ENCODE results near the gene ALPP.
A peak's percentile ranks its signal among the peaks of the same experiment; 100 is the strongest.
"Not testable (repeated sequence)": the region's sequence is repeated elsewhere in the genome, so short reads cannot be mapped to it uniquely, and the experiment has no call there.

Gene ALPP

DNA sequence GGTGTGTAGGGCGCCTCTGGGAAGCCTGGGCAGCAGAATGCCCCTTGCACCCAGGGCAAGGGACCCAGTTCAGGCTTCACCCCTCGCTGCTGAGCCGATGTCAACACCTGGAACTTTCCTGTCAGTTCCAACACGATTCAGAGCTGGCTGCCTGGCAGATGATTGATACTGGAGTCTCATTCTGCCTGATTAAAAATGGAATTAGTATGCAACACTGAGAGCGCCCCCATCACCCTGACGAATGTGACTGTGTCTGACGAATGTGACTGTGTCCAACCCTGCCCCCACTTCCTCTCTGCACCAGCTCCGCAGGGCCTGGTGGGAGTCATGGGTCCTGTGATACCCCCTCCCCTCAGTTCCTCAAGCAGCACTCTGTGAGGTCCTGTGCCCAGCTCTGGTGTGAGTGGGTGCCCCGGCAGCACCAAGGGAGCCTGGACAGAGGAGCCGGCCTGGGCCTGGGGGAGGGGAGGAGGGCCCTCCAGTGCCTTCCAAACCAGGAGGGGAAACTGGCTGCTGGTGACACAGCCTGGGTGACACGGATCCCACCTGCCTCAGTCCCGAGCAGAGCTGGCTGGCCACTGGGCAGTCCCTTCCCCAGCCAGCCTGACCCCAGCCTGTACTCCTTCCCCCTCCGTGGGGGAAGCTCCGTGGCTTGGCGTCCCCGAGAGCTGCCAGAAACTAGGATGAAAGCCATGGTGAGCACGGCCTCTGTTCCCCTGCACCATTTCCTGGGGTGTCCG lies 41.4 kb upstream of the ALPP start:
- no peaks in the 10 kb centered on the region for H3K36me3 Mint-ChIP-seq
- peak overlapping the region; percentile 49 for H3K27ac Mint-ChIP-seq
- H3K4me1 Mint-ChIP-seq: no peaks in the 10 kb centered on the region
- CTCF ChIA-PET: interaction anchor here (0.7 to 5.3 kb wide), 6 partner anchors 28 to 412 kb away, joined by 3 to 41 read pairs (median 6); no protein-coding TSS in a partner anchor
- H3K27me3 Mint-ChIP-seq: no peaks in the 10 kb centered on the region
- peak; percentile 12 for DNase-seq
- H3K9me3 Mint-ChIP-seq: no peaks in the 10 kb centered on the region
- no peak overlapping the region for H3K4me3 Mint-ChIP-seq

DNA sequence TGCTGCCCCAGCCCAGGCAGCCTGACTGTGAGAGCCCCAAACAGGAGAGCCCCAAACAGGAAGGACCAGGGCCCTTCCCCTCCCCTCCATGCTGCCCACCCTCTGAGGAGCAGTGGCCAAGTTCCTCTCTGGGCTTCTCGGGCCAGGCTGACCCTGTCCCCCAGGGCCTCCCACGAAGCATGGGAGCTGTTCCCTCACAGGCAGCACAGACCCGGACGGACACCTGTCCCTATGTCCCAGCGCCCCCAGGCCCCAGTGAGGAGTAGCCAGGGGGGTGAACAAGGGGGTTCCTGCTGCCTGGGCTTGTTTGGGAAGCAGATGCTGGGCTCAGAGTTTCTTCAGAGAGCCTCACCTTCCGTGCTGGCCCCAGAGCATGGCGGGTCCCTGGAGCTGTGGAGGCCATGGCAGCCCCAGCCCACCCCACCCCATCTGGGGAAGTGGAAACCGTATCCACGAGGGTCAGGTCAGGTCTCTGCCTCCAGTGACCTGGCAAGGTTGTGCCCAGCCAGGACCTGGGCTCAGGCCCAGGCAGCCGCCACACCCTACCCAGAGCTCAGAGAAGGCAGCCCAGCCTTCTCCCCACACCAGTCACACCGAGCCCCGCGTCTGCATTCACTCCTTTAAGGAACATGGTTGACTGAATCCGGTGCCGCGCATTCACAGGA lies 40.3 kb upstream of the ALPP start:
- CTCF ChIA-PET: interaction anchor here (0.6 kb wide), 1 partner anchor 10 kb away, joined by 4 read pairs; no protein-coding TSS in a partner anchor
- not testable (repeated sequence) for H3K9me3 Mint-ChIP-seq, H3K4me1 Mint-ChIP-seq, H3K36me3 Mint-ChIP-seq, H3K27ac Mint-ChIP-seq, H3K4me3 Mint-ChIP-seq, H3K27me3 Mint-ChIP-seq
- peak; percentile 12 for DNase-seq

DNA sequence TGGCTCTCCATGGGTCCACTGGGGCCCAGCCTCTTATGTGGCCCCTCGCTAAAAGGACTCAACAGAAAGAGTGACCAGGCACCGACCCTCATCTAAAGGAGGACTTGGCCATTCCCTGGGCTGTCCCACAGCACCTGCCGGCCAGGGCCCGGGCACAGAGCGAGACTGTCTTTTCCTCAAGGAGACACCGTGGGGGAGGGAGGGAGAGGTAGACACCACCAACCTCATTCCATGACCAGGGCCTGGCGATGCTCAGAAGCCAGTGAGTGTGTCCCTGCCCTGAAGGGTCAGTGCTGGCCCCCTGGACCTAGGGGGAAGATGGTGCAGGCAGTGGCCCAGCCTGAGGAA lies 39.8 kb upstream of the ALPP start:
- no peaks in the 10 kb centered on the region for H3K36me3 Mint-ChIP-seq
- peak; percentile 11 for DNase-seq
- peaks cover 7% of the 10 kb centered on the region for H3K27me3 Mint-ChIP-seq
- no peaks in the 10 kb centered on the region for H3K9me3 Mint-ChIP-seq
- H3K4me1 Mint-ChIP-seq: no peaks in the 10 kb centered on the region
- CTCF ChIA-PET: interaction anchor here (0.6 kb wide), 1 partner anchor 10 kb away, joined by 4 read pairs; no protein-coding TSS in a partner anchor
- no peak overlapping the region for H3K4me3 Mint-ChIP-seq
- no peak overlapping the region for H3K27ac Mint-ChIP-seq

DNA sequence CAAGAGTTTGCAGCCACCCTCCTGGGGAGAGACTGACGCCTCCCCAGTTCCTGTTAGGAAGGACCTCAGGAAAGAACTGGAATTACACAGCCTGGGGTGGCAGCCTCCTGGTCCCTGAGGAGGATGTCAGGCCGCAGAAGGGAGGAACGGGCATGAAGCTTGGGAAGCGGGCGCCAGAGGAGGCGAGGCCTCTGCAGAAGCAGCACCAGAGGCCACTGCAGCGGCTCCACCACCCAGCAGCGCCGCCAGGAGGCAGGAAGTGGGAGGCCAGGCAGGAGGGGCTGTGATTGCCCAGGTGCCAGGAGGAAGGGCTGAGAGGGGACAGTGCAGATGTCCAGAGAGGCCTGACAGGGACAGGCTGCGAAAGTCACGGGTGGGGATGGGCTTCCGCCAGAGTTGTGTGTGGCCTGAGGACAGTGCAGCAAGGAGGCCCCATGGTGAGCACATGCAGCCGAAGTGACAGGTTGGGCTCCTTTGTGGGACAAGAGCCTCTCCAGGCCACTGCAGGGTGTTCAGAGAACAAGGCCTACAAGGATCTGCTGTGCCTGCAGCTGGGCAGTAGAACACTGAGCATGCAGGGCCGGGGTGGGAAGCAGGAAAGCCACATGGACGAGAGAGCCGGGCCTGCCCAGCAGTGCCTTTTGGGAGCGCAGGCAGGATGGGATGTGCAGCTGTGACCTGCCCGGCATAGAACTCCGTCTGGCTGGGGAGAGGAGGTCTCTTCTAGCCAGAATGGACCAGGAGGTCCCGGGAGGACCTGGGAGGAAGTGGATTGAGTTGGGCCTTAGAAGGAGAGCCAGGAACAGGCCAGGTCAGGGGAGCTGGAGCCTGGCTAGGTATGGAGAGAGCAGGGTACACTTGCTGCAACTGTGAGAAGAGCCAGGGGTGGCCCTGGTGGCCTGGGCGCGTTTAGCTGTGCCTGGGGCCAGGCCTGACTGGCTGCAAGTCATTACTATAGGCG lies 39.1 kb upstream of the ALPP start:
- peaks cover 10% of the 10 kb centered on the region for H3K27me3 Mint-ChIP-seq
- no peaks in the 10 kb centered on the region for H3K36me3 Mint-ChIP-seq
- H3K9me3 Mint-ChIP-seq: no peaks in the 10 kb centered on the region
- H3K27ac Mint-ChIP-seq: no peak overlapping the region
- H3K4me3 Mint-ChIP-seq: no peak overlapping the region
- DNase-seq: peak; percentile 20
- CTCF ChIA-PET: interaction anchor here (0.6 kb wide), 1 partner anchor 11 kb away, joined by 4 read pairs; no protein-coding TSS in a partner anchor
- H3K4me1 Mint-ChIP-seq: no peaks in the 10 kb centered on the region

DNA sequence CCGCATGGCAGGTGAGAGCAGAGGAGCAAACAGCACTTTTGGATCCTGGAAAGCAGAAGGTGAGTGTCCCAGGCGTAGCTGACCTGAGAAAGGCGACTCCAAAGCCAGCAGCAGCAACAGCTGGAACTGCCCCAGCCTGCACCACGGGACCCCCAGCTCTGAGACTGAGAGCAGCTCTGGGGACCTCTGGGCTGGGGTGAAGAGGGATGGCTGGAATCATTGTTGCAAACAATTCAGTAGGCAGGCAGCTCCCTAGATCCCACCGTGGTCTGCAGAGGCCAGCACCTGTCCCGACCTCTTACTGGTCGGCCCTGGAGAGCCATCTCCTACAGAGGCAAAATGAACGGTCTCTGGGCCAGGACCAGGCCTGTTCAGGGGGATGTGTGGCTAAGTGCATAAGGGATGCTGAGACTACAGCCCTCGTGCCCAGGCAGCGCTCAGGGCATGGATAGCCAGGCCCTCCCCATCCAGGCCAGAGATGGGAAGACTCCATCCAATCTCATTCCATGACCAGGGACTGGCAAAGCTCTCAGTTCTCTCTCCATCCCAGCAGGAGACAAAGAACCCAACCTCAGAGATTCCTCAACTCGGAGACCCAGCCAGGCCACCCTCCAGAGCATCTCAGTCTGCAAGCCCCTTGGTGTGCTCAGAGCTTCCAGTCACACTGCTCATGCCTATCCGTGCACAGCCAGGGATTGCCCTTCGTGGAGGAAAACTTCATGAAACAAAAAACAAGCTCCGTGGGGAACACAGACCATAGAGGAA lies 38.2 kb upstream of the ALPP start:
- Mint-ChIP-seq H3K36me3 (no peaks in the 10 kb centered on the region), H3K27me3 (peaks cover 10% of the 10 kb centered on the region), H3K4me3 (no peak overlapping the region), H3K4me1 (no peaks in the 10 kb centered on the region), H3K9me3 (no peaks in the 10 kb centered on the region), H3K27ac (no peak overlapping the region)
- CTCF ChIA-PET: interaction anchor here (1.2 kb wide), 1 partner anchor 99 kb away, joined by 4 read pairs; no protein-coding TSS in a partner anchor
- DNase-seq: peak; percentile 7

DNA sequence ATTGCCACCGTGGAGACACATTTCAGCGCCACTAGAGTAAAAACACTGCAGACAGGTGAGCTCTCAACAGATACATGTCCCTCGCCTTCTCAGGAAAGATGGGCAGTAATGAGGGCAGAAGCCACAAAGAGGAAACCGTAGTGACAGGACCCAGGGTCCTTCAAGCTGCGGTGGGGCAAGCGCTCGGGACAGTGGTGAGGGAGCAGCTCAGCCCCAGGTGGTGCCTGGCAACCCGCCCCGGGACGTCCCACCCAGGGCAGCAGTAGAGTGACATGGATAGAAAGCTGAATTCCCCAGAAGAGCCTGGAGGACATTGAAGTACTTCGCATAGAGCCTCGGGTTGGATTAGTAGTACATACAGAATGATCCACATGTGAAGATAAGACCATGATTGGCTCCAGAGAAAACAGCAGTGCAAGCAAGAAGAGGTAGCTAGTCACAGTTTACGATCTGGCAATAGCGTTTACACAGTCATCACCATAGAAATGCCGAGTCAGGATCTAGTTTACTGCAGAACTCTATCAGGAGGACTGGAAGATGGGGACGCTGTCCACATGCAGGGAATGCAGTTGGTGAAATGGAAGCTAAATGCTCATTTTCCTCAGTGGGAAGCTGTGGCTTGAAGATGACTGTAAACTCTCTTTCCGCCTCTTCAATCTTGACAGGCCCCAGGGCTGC lies 37.4 kb upstream of the ALPP start:
- CTCF ChIA-PET: interaction anchor here (1.2 to 1.7 kb wide), 2 partner anchors 96 to 99 kb away, joined by 4 to 6 read pairs; no protein-coding TSS in a partner anchor
- Mint-ChIP-seq H3K4me1 (no peaks in the 10 kb centered on the region), H3K27me3 (peaks cover 10% of the 10 kb centered on the region), H3K9me3 (no peaks in the 10 kb centered on the region), H3K27ac (no peak overlapping the region), H3K36me3 (no peaks in the 10 kb centered on the region), H3K4me3 (no peak overlapping the region)
- peak; percentile 6 for DNase-seq

DNA sequence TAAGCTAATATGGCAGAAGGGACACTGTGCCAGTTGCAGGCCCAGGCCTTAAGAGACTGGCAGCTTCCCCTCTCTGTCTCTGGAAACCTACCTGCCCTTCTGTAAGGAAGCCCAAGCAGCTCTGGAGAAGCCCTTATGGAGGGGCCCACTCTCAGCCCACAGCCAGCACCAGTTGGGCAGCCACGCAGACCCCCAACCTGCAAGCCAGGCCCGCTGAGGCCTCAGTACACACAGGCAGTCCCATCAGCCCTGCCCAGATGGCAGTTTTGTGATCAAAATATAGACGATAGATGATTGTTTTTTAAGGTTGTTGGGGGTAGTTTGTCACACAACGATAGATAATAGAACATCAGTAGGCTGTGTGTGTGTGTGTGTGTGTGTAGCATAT lies 36.8 kb upstream of the ALPP start:
- CTCF ChIA-PET: interaction anchor here (1.7 kb wide), 1 partner anchor 95 kb away, joined by 6 read pairs; no protein-coding TSS in a partner anchor
- H3K4me3 Mint-ChIP-seq: no peak overlapping the region
- DNase-seq: no peak
- no peaks in the 10 kb centered on the region for H3K36me3 Mint-ChIP-seq
- H3K27me3 Mint-ChIP-seq: peaks cover 10% of the 10 kb centered on the region
- H3K27ac Mint-ChIP-seq: no peak overlapping the region
- no peaks in the 10 kb centered on the region for H3K9me3 Mint-ChIP-seq
- no peaks in the 10 kb centered on the region for H3K4me1 Mint-ChIP-seq

DNA sequence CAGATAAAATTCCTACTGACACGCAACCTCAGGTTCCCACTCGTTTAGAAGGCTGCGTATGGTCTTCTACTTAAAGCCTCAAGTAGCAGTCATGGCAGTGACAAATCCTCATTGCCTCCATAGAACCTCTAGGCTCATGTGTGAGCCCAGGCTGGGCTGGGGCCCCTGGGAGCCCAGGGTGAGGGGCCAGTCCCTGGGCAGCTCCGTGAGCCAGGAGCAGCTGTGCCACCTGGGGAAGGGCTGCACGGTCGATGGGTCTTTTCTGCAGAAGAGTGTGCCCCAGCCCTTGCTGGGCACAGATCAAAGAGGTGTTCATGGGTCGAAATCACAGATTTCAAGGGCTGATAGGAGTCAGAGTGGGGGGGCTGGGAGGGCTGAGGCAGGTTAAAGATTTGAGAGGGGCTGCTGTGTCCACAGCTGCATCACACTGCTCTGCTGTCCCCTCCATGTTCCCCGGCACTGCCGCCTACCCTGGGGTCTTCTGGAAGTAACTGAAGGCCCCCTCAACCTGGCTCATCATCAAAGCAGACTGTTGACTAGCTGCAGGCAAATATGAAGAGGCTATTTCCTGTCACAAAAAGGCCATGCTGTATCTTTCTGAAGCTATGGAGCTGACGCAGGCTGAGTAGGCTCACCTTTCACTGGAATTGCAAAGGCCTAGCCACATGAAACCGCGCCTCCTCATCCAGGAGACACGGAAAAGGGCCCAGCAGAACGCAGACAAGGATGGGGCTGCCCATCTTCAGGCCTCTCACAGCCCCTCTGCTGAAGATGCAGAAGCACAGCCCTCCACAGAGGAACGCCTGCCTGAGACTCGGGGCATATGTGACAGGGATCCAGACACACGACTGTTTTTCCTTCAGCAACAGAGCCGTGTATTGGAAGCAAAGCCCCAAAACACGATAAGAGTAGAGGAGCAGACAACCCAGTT lies 35.7 kb upstream of the ALPP start:
- peak; percentile 10 for DNase-seq
- Mint-ChIP-seq H3K9me3 (no peaks in the 10 kb centered on the region), H3K27ac (no peak overlapping the region), H3K4me1 (no peaks in the 10 kb centered on the region), H3K27me3 (peaks cover 20% of the 10 kb centered on the region), H3K4me3 (no peak overlapping the region), H3K36me3 (no peaks in the 10 kb centered on the region)
- CTCF ChIA-PET: interaction anchor here (1.0 to 1.7 kb wide), 3 partner anchors 50 to 180 kb away, joined by 3 to 6 read pairs (median 3); no protein-coding TSS in a partner anchor

DNA sequence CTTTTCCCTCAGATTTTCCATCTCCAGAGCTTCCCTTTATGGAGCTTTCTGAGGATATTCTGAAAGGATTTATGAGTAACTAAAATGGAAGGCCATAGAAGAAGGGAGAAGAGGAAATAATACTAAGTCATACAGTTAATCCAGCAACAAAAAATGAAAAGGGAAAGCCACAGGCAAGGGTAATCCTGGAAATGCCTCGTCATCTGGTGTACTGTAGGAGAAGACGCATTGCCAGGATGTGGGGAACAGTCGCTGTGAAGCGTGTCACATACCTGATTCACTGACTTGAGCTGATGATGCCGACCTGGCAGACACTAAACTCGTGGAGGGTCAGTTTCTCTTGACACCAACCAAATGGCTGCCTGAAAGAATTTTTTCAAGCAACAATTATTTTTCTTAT lies 34.7 kb upstream of the ALPP start:
- peaks cover 25% of the 10 kb centered on the region for H3K27me3 Mint-ChIP-seq
- H3K4me1 Mint-ChIP-seq: peaks cover 2% of the 10 kb centered on the region
- H3K4me3 Mint-ChIP-seq: no peak overlapping the region
- H3K27ac Mint-ChIP-seq: no peak overlapping the region
- no peaks in the 10 kb centered on the region for H3K36me3 Mint-ChIP-seq
- peak; percentile 16 for DNase-seq
- CTCF ChIA-PET: no interaction called here
- H3K9me3 Mint-ChIP-seq: no peaks in the 10 kb centered on the region

DNA sequence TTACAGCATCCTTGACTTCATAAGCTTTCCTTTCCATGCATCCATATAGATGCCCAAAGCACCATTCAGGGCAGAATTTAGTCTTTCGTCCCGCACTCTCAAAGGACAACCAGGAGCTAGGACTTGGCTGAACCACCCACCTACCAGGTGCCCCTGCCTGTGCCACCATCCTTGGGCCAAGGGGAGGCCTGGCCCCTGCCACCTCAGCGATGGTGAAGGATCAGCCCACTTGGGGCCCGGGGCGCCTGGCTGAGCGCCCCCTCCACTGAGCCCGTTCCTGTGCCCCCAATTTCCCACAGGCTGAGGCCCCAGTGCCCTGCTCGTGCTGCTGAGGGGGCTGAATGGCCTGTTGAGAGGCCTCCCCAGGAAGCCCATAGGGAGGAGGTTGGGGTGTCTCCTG lies 33.3 kb upstream of the ALPP start:
- no peaks in the 10 kb centered on the region for H3K9me3 Mint-ChIP-seq

DNA sequence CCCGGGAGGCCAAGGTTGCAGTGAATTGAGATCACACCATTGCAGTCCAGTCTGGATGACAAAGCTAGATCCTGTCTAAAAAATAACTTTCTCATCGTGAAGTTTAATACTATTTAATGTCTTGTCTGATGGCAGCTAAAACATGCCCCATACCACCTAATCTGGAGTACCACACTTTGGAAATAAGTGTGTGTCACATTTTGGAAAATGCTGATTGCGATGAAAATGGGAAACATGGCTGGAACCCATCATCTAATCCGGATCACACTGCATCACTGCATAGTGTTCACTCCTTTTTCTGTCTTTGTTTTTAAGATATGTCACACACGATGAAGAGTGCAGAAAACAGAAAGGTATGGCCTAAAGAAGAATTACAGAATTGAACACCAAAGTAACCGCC lies 31.2 kb upstream of the ALPP start:
- Mint-ChIP-seq H3K27ac (no peak overlapping the region), H3K4me1 (peaks cover 7% of the 10 kb centered on the region), H3K36me3 (no peaks in the 10 kb centered on the region), H3K4me3 (no peak overlapping the region), H3K9me3 (no peaks in the 10 kb centered on the region), H3K27me3 (peaks cover 60% of the 10 kb centered on the region)
- CTCF ChIA-PET: no interaction called here
- peak; percentile 10 for DNase-seq

More for the DNA sequence above, 33.3 kb upstream of the ALPP start:
- Mint-ChIP-seq H3K27me3 (peaks cover 39% of the 10 kb centered on the region), H3K27ac (no peak overlapping the region), H3K36me3 (no peaks in the 10 kb centered on the region), H3K4me1 (peaks cover 7% of the 10 kb centered on the region), H3K4me3 (no peak overlapping the region)
- CTCF ChIA-PET: no interaction called here
- peak; percentile 14 for DNase-seq

DNA sequence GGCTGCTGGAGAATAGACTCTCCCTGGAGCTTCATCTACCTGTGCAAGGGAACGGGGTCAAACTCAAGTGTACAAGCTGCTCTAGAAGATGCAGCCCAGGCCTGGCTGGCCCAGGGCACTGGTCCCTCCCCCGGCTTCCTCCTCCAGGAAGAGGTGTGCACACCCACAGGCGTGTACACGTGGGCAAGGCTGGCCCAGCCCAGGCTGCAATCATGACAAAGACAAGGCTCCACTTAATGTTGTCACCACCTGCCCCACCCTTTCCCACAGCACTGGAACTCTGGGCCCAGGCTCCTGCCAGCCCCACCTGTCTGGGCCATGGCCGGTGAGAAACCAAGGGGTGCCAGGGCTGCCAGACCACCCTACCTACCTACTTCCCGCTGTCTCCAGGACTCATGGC lies 29.6 kb upstream of the ALPP start:
- CTCF ChIA-PET: no interaction called here

More for the DNA sequence above, 29.6 kb upstream of the ALPP start:
- Mint-ChIP-seq H3K4me1 (peaks cover 7% of the 10 kb centered on the region), H3K36me3 (no peaks in the 10 kb centered on the region), H3K4me3 (no peak overlapping the region), H3K27ac (no peak overlapping the region), H3K27me3 (peaks cover 66% of the 10 kb centered on the region), H3K9me3 (no peaks in the 10 kb centered on the region)
- peak; percentile 59 for DNase-seq
